ENCODE data around the gene AMER2. TPM values are rescaled to one million over a fixed set of nuclear protein-coding genes. Genes with fewer than 3 reads are reported as not detected.

Gene AMER2
- total RNA-seq, 4 donors from 2014 or later, result under 0.01 to 0.17 TPM; not detected in 2

- no peaks in the 10 kb centered on the region for H3K4me1 ChIP-seq
Measured at GRCh38 chr13:25143706-25144105, 28.4 kb downstream of the AMER2 start.

GRCh38 chr13:25141042-25141441 is 31.0 kb downstream of the AMER2 start:
- 75% methylated on average over 5 of the region's 5 CpGs for WGBS
- Histone ChIP-seq H3K36me3 (no peaks in the 10 kb centered on the region), H3K27ac (replicated peaks in 1 of 4) (no peak overlapping the region), H3K4me1 (no peaks in the 10 kb centered on the region), H3K9me3 (no peaks in the 10 kb centered on the region), H3K4me3 (no peak overlapping the region), H3K27me3 (peaks cover 0 to 27% (median 3%) of the 10 kb centered on the region in 4 donors)
- intact Hi-C loops (cut with DNase I), result no loop called here
- DNase-seq (ENCODE audit: extremely low spot score), result no peak
- TF ChIP-seq EP300 (IDR thresholded peaks at IDR 0.05), result no peak
- no peak for TF ChIP-seq CTCF (IDR thresholded peaks at IDR 0.05)
- no peak for TF ChIP-seq POLR2AphosphoS5 (IDR thresholded peaks at IDR 0.05)
- TF ChIP-seq POLR2A (IDR thresholded peaks at IDR 0.05; ENCODE audit: low read depth), result no peak

More at GRCh38 chr13:25143706-25144105, 28.4 kb downstream of the AMER2 start:
- no peak for DNase-seq (ENCODE audit: extremely low spot score)
- Histone ChIP-seq H3K36me3 (no peaks in the 10 kb centered on the region), H3K27ac (replicated peaks in 1 of 4) (no peak overlapping the region), H3K27me3 (peaks cover 0 to 38% (median 3%) of the 10 kb centered on the region in 4 donors), H3K4me3 (no peak overlapping the region), H3K9me3 (no peaks in the 10 kb centered on the region)
- 84% methylated on average over 7 of the region's 7 CpGs for WGBS
- intact Hi-C loops (cut with DNase I), result no loop called here
- TF ChIP-seq POLR2AphosphoS5 (IDR thresholded peaks at IDR 0.05), result no peak
- TF ChIP-seq POLR2A (IDR thresholded peaks at IDR 0.05; ENCODE audit: low read depth), result no peak
- TF ChIP-seq EP300 (IDR thresholded peaks at IDR 0.05), result no peak
- TF ChIP-seq CTCF (IDR thresholded peaks at IDR 0.05), result no peak

- H3K27ac ChIP-seq (replicated peaks in 1 of 4), result no peak overlapping the region
- no peak for DNase-seq (ENCODE audit: extremely low spot score)
- peaks cover 0 to 46% (median 3%) of the 10 kb centered on the region in 4 donors for H3K27me3 ChIP-seq
- intact Hi-C loops (cut with DNase I), result no loop called here
- 60% methylated on average over 3 of the region's 3 CpGs for WGBS
- no peaks in the 10 kb centered on the region for H3K36me3 ChIP-seq
- H3K9me3 ChIP-seq, result peaks cover 0 to 6% (median 3%) of the 10 kb centered on the region in 4 donors
- H3K4me3 ChIP-seq, result no peak overlapping the region
- H3K4me1 ChIP-seq, result no peaks in the 10 kb centered on the region
- TF ChIP-seq CTCF (IDR thresholded peaks at IDR 0.05), result no peak
- no peak for TF ChIP-seq POLR2A (IDR thresholded peaks at IDR 0.05; ENCODE audit: low read depth)
- TF ChIP-seq POLR2AphosphoS5 (IDR thresholded peaks at IDR 0.05), result no peak
- no peak for TF ChIP-seq EP300 (IDR thresholded peaks at IDR 0.05)
Measured at GRCh38 chr13:25137788-25138115, 34.3 kb downstream of the AMER2 start.

- intact Hi-C loops (cut with DNase I), result no loop called here
- Histone ChIP-seq H3K27me3 (peaks cover 0 to 40% (median 3%) of the 10 kb centered on the region in 4 donors), H3K4me1 (no peaks in the 10 kb centered on the region), H3K9me3 (peaks cover 0 to 6% (median 3%) of the 10 kb centered on the region in 4 donors), H3K36me3 (no peaks in the 10 kb centered on the region), H3K4me3 (no peak overlapping the region), H3K27ac (replicated peaks in 1 of 4) (no peak overlapping the region)
- DNase-seq (ENCODE audit: extremely low spot score), result no peak
- 15% methylated on average over 15 of the region's 15 CpGs for WGBS
- TF ChIP-seq POLR2A (IDR thresholded peaks at IDR 0.05; ENCODE audit: low read depth) (no peak), CTCF (IDR thresholded peaks at IDR 0.05) (no peak), EP300 (IDR thresholded peaks at IDR 0.05) (no peak), POLR2AphosphoS5 (IDR thresholded peaks at IDR 0.05) (no peak)
Measured at GRCh38 chr13:25136880-25137787, 35.0 kb downstream of the AMER2 start.
